Measurements from ENCODE around the gene ABHD2. TPM values are rescaled to one million over a fixed set of nuclear protein-coding genes. Genes with fewer than 3 reads are reported as not detected.

ABHD2 gene
- total and polyA plus RNA-seq, 4 donors = 11.7 to 200 (median 59.3) TPM

GRCh38 chr15:89074402-89075012, 13.7 kb upstream of the ABHD2 start:
- Histone ChIP-seq H3K9ac (ENCODE audit: insufficient read depth in 1 of 2, low read length in 2 of 2) (no peak overlapping the region), H3K27me3 (ENCODE audit: control insufficient read depth in 3 of 3, insufficient read depth in 3 of 3, low read length in 2 of 3) (no peaks in the 10 kb centered on the region), H3K36me3 (ENCODE audit: control insufficient read depth in 4 of 4, insufficient read depth in 4 of 4, low read length in 4 of 4) (no peaks in the 10 kb centered on the region), H3K4me1 (ENCODE audit: control insufficient read depth in 5 of 5, insufficient read depth in 5 of 5, low read length in 5 of 5) (no peaks in the 10 kb centered on the region), H3K4me3 (no peak overlapping the region), H3K9me3 (ENCODE audit: control insufficient read depth in 4 of 4, insufficient read depth in 3 of 4, low read length in 3 of 4) (no peaks in the 10 kb centered on the region), H3K27ac (ENCODE audit: low read depth in 1 of 2, low read length in 1 of 2) (no peak overlapping the region)
- WGBS, 2 donors = 27 to 43% methylated on average over 4 of the region's 4 CpGs
- ATAC-seq (ENCODE audit: insufficient read depth, low FRiP score) (no peak), DNase-seq (no peak)
- no peak for TF ChIP-seq CTCF (IDR thresholded peaks at IDR 0.05; ENCODE audit: control extremely low read depth, extremely low read depth)

- Histone ChIP-seq H3K9ac (ENCODE audit: insufficient read depth in 1 of 2, low read length in 2 of 2) (no peak overlapping the region), H3K27me3 (ENCODE audit: control insufficient read depth in 3 of 3, insufficient read depth in 3 of 3, low read length in 2 of 3) (no peaks in the 10 kb centered on the region), H3K4me3 (no peak overlapping the region), H3K4me1 (ENCODE audit: control insufficient read depth in 5 of 5, insufficient read depth in 5 of 5, low read length in 5 of 5) (no peaks in the 10 kb centered on the region), H3K27ac (ENCODE audit: low read depth in 1 of 2, low read length in 1 of 2) (no peak overlapping the region), H3K9me3 (ENCODE audit: control insufficient read depth in 4 of 4, insufficient read depth in 3 of 4, low read length in 3 of 4) (no peaks in the 10 kb centered on the region), H3K36me3 (ENCODE audit: control insufficient read depth in 4 of 4, insufficient read depth in 4 of 4, low read length in 4 of 4) (no peaks in the 10 kb centered on the region)
- 77 to 89% methylated on average over 4 of the region's 4 CpGs for WGBS, 2 donors
- ATAC-seq (ENCODE audit: insufficient read depth, low FRiP score) (no peak), DNase-seq (no peak)
- TF ChIP-seq CTCF (IDR thresholded peaks at IDR 0.05; ENCODE audit: control extremely low read depth, extremely low read depth) = no peak
These were observed 13.1 kb upstream of the ABHD2 start for GRCh38 chr15:89075101-89075640.

- no peak overlapping the region for H3K27ac ChIP-seq (ENCODE audit: low read depth in 1 of 2, low read length in 1 of 2)
- no peaks in the 10 kb centered on the region for H3K27me3 ChIP-seq (ENCODE audit: control insufficient read depth in 3 of 3, insufficient read depth in 3 of 3, low read length in 2 of 3)
- no peaks in the 10 kb centered on the region for H3K9me3 ChIP-seq (ENCODE audit: control insufficient read depth in 4 of 4, insufficient read depth in 3 of 4, low read length in 3 of 4)
- no peaks in the 10 kb centered on the region for H3K36me3 ChIP-seq (ENCODE audit: control insufficient read depth in 4 of 4, insufficient read depth in 4 of 4, low read length in 4 of 4)
- ATAC-seq (ENCODE audit: insufficient read depth, low FRiP score) (no peak), DNase-seq (no peak)
- no peak for TF ChIP-seq CTCF (IDR thresholded peaks at IDR 0.05; ENCODE audit: control extremely low read depth, extremely low read depth)
- H3K4me1 ChIP-seq (ENCODE audit: control insufficient read depth in 5 of 5, insufficient read depth in 5 of 5, low read length in 5 of 5) = no peaks in the 10 kb centered on the region
- no peak overlapping the region for H3K9ac ChIP-seq (ENCODE audit: insufficient read depth in 1 of 2, low read length in 2 of 2)
- no peak overlapping the region for H3K4me3 ChIP-seq
- WGBS, 2 donors = 44 to 50% methylated on average over 4 of the region's 4 CpGs
These were observed 12.4 kb upstream of the ABHD2 start for GRCh38 chr15:89075846-89076245.

GRCh38 chr15:89077750-89078149, 10.5 kb upstream of the ABHD2 start:
- DNase-seq (no peak), ATAC-seq (ENCODE audit: insufficient read depth, low FRiP score) (no peak)
- no peak for TF ChIP-seq CTCF (IDR thresholded peaks at IDR 0.05; ENCODE audit: control extremely low read depth, extremely low read depth)

More at GRCh38 chr15:89077750-89078149, 10.5 kb upstream of the ABHD2 start:
- Histone ChIP-seq H3K27me3 (ENCODE audit: control insufficient read depth in 3 of 3, insufficient read depth in 3 of 3, low read length in 2 of 3) (no peaks in the 10 kb centered on the region), H3K9me3 (ENCODE audit: control insufficient read depth in 4 of 4, insufficient read depth in 3 of 4, low read length in 3 of 4) (no peaks in the 10 kb centered on the region), H3K36me3 (ENCODE audit: control insufficient read depth in 4 of 4, insufficient read depth in 4 of 4, low read length in 4 of 4) (no peaks in the 10 kb centered on the region), H3K9ac (ENCODE audit: insufficient read depth in 1 of 2, low read length in 2 of 2) (no peak overlapping the region), H3K27ac (ENCODE audit: low read depth in 1 of 2, low read length in 1 of 2) (no peak overlapping the region), H3K4me1 (ENCODE audit: control insufficient read depth in 5 of 5, insufficient read depth in 5 of 5, low read length in 5 of 5) (no peaks in the 10 kb centered on the region), H3K4me3 (no peak overlapping the region)
- WGBS, 2 donors = 62 to 77% methylated on average over 1 of the region's 1 CpG

Data from lung (tissue), 12 donors.